Heart left ventricle (tissue), 16 donors: ENCODE results near the gene COL6A2. TPM values are rescaled to one million over a fixed set of nuclear protein-coding genes. Genes with fewer than 3 reads are reported as not detected.

ENCODE experiments used
- ATAC-seq, 4 donors: fragments of 200-7000 bp; cut with Tn5 transposase; one replicate each; pipeline ENCODE4 v1.9.1; 2020 to 2022; ENCODE audit warnings: moderate library complexity in 4 of 4, mild to moderate bottlenecking in 3 of 4, moderate number of reproducible peaks in 1 of 4
- DNase-seq, 5 donors: peaks; one replicate each; pipeline ENCODE4 v3.0.0-alpha.2; 2020
- H3K27ac ChIP-seq, 12 donors: fragments of 200-600 bp; sonication (generic) in 4 of 12; one replicate each; pipeline versions ENCODE4 v1.5.0 to v1.8.0; 2016 to 2022; ENCODE audit warnings: mild to moderate bottlenecking in 2 of 12
- H3K27me3 ChIP-seq, 9 donors: fragments of 200-600 bp; sonication (generic) in 2 of 9; one replicate each; pipeline versions ENCODE4 v1.5.1 to v1.8.0; 2016 to 2022; ENCODE audit warnings: mild to moderate bottlenecking in 3 of 9
- H3K36me3 ChIP-seq, 9 donors: fragments of 200-600 bp; sonication (generic) in 2 of 9; one replicate each; pipeline versions ENCODE4 v1.5.0 to v1.8.0; 2018 to 2022; ENCODE audit warnings: mild to moderate bottlenecking in 2 of 9
- H3K4me1 ChIP-seq, 12 donors: fragments of 200-600 bp; sonication (generic) in 4 of 12; one replicate each; pipeline versions ENCODE4 v1.5.0 to v1.8.0; 2016 to 2022; ENCODE audit warnings: mild to moderate bottlenecking in 3 of 12
- H3K4me3 ChIP-seq, 12 donors: fragments of 200-600 bp; sonication (generic) in 4 of 12; one replicate each; pipeline versions ENCODE4 v1.5.0 to v1.8.0; 2017 to 2022; ENCODE audit warnings: mild to moderate bottlenecking in 9 of 12, moderate library complexity in 4 of 12
- H3K9me3 ChIP-seq, 12 donors: fragments of 200-600 bp; sonication (generic) in 4 of 12; one replicate each; pipeline versions ENCODE4 v1.5.0 to v1.8.0; 2016 to 2022; ENCODE audit warnings: mild to moderate bottlenecking in 1 of 12
- CTCF ChIP-seq, 12 donors: fragments of 200-600 bp; sonication (generic) in 4 of 12; IDR thresholded peaks; one replicate each; pipeline versions ENCODE4 v1.5.0 to v1.8.0; 2018 to 2022; ENCODE audit warnings: antibody characterized with exemption in 12 of 12, mild to moderate bottlenecking in 5 of 12
- POLR2A ChIP-seq, 2 donors: fragments of 450-650 bp; IDR thresholded peaks; one replicate each; pipeline ENCODE4 v1.6.1; 2017; ENCODE audit warnings: antibody characterized with exemption in 2 of 2, mild to moderate bottlenecking in 2 of 2, moderate library complexity in 2 of 2
- WGBS, 4 donors: extraction: QIAGEN DNeasy Blood & Tissue Kit in 2 of 4; methylation state at CpG; one replicate each; pipeline versions ENCODE4 v1.1.5 to v1.1.7; 2013 to 2018; 5-methylcytosine and 5-hydroxymethylcytosine counted together
- intact Hi-C, 10 donors: fragments of 100-400 bp; cut with DNase I; formaldehyde crosslinking; loops; one replicate each; pipeline versions ENCODE4 v1.11.1 to v1.14.2; 2022
- polyA plus RNA-seq, 2 donors: library from polyadenylated mRNA; stranded (reverse); fragments of 200-250 nt; gene quantifications; one replicate each; pipeline ENCODE4 v1.2.3, GENCODE V29; 2013
- total RNA-seq, 9 donors: library from RNA; depleted of rRNA in 2 of 9; stranded (reverse); fragments of >200 nt in 2 of 9; fragmentation: NEBNext Ultra II Directional in 3 of 9; extraction: Animal tissue kit (Norgen Biotek cat#: 25700) in 3 of 9; gene quantifications; one replicate each; pipeline versions ENCODE4 v1.1.0 to v1.2.4, GENCODE V29; 2016 to 2023
- donor health status: ischemic (EF 13 %, LVEDD 7.1; RV severe dilation, severe dysfunction).
- donor health status: healthy with polysubstance abuse.
- donor health status: DM: no; HTN: yes; CAD: no.
- donor health status: DM: no; HTN: no; CAD: no.
- donor health status: ischemic (EF 25% LVEDD 6.9; RV normal size, moderate dysfunction).
- donor health status: ischemic (EF 25% LVEDD 5.7; RV mildly dilated, moderate dysfunction).
- donor health status: healthy.
- donor health status: DM: yes; HTN: yes; CAD: no.
- donor health status: ischemic (EF 35%, LVEDD 5.7; RV mildly dilated, moderate dysfunction).
- donor health status: nonischemic (EF 11% LVEDD 7.7; RV severe dilation, severe dysfunction).
- donor health status: DM: yes; HTN: yes; CAD: no.
- donor health status: PGD.
- donor health status: ischemic (EF 29% LVEDD 5.4; RV normal size, mild dysfunction).
- donor health status: nonischemic (EF 23%, LVEDD 6.1; RV moderate dilation, normal function).

Gene COL6A2
- total and polyA plus RNA-seq, 11 donors, result 118 to 484 (median 158) TPM

- Histone ChIP-seq H3K4me1 (peaks cover 0 to under 1% (median 0%) of the 10 kb centered on the region in 12 donors), H3K9me3 (peaks cover 0 to 10% (median 0%) of the 10 kb centered on the region in 12 donors), H3K27ac (peak overlapping the region in 1 of 12 donors; percentile 53), H3K36me3 (peaks cover 0 to 96% (median 92%) of the 10 kb centered on the region in 9 donors), H3K27me3 (no peaks in the 10 kb centered on the region), H3K4me3 (no peak overlapping the region)
- TF ChIP-seq CTCF (IDR thresholded peaks at IDR 0.05) (no peak), POLR2A (IDR thresholded peaks at IDR 0.05) (no peak)
- no peak for ATAC-seq
- WGBS, 4 donors, result 91 to 96% (median 93%) methylated on average over 15 to 20 of the region's 20 CpGs
- intact Hi-C loops, result loop anchor here in 1 of 10 donors (10.0 kb wide), 1 partner anchor 121 kb away; no protein-coding TSS in a partner anchor
- peak in 4 of 5 donors; percentile 4 to 22 (median 10) for DNase-seq
Observed at GRCh38 chr21:46116189-46116775, 18.4 kb downstream of the COL6A2 start.

GRCh38 chr21:46116776-46117585 lies 19.1 kb downstream of the COL6A2 start:
- H3K27ac ChIP-seq, result peak overlapping the region in 1 of 12 donors; percentile 65
- H3K27me3 ChIP-seq, result no peaks in the 10 kb centered on the region
- no peak overlapping the region for H3K4me3 ChIP-seq
- ATAC-seq (no peak), DNase-seq (peak; percentile 4 to 62 (median 14))
- H3K36me3 ChIP-seq, result peaks cover 0 to 100% (median 97%) of the 10 kb centered on the region in 9 donors
- intact Hi-C loops, result loop anchor here in 1 of 10 donors (10.0 kb wide), 1 partner anchor 122 kb away; no protein-coding TSS in a partner anchor
- TF ChIP-seq POLR2A (IDR thresholded peaks at IDR 0.05) (no peak), CTCF (IDR thresholded peaks at IDR 0.05) (no peak)
- WGBS, 4 donors, result 84 to 93% (median 86%) methylated on average over 14 to 24 of the region's 24 CpGs
- peaks cover 0 to 10% (median 0%) of the 10 kb centered on the region in 12 donors for H3K9me3 ChIP-seq
- no peaks in the 10 kb centered on the region for H3K4me1 ChIP-seq

- TF ChIP-seq POLR2A (IDR thresholded peaks at IDR 0.05) (no peak), CTCF (IDR thresholded peaks at IDR 0.05) (no peak)
- Histone ChIP-seq H3K36me3 (peaks cover 0 to 100% (median 97%) of the 10 kb centered on the region in 9 donors), H3K9me3 (peaks cover 0 to 10% (median 0%) of the 10 kb centered on the region in 12 donors), H3K4me1 (no peaks in the 10 kb centered on the region), H3K27me3 (no peaks in the 10 kb centered on the region), H3K4me3 (no peak overlapping the region), H3K27ac (peak overlapping the region in 1 of 12 donors; percentile 65)
- ATAC-seq (no peak), DNase-seq (peak in 4 of 5 donors; percentile 4 to 25 (median 12))
- intact Hi-C loops, result loop anchor here in 1 of 10 donors (10.0 kb wide), 1 partner anchor 123 kb away; no protein-coding TSS in a partner anchor
- 84 to 95% (median 86%) methylated on average over 19 to 29 of the region's 29 CpGs for WGBS, 4 donors
Observed at GRCh38 chr21:46117586-46118315, 19.8 kb downstream of the COL6A2 start.
